ENCODE data around the gene MRPL18.

The MRPL18 gene

DNA sequence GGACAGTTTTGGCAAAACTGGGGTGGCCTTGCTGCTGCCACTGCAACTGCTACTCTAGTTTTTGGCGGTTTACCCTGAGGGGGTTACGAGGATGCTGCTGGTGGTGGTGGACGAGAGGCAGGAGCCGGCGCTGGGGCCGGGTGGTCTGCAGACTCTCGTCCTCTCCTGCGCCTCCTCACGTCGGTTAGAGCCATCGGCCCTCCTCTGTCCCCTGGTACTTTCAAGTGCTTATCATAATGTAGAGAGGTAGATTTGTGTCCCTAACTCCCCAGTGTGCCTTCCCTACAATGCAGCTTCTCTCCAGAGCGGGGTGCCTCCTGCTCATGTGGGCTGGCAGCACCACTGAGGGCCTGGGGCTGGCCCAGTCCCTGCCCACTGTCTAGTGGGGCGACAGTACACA is 35.7 kb downstream of the MRPL18 start:
- no peak overlapping the region for H3K4me3 ChIP-seq (ENCODE audit: low read depth, low read length)
- TF ChIP-seq, protein P1, sequence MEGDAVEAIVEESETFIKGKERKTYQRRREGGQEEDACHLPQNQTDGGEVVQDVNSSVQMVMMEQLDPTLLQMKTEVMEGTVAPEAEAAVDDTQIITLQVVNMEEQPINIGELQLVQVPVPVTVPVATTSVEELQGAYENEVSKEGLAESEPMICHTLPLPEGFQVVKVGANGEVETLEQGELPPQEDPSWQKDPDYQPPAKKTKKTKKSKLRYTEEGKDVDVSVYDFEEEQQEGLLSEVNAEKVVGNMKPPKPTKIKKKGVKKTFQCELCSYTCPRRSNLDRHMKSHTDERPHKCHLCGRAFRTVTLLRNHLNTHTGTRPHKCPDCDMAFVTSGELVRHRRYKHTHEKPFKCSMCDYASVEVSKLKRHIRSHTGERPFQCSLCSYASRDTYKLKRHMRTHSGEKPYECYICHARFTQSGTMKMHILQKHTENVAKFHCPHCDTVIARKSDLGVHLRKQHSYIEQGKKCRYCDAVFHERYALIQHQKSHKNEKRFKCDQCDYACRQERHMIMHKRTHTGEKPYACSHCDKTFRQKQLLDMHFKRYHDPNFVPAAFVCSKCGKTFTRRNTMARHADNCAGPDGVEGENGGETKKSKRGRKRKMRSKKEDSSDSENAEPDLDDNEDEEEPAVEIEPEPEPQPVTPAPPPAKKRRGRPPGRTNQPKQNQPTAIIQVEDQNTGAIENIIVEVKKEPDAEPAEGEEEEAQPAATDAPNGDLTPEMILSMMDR (IDR thresholded peaks at IDR 0.05; ENCODE audit: borderline replicate concordance, insufficient read depth, low read depth, low read length) = no peak

DNA sequence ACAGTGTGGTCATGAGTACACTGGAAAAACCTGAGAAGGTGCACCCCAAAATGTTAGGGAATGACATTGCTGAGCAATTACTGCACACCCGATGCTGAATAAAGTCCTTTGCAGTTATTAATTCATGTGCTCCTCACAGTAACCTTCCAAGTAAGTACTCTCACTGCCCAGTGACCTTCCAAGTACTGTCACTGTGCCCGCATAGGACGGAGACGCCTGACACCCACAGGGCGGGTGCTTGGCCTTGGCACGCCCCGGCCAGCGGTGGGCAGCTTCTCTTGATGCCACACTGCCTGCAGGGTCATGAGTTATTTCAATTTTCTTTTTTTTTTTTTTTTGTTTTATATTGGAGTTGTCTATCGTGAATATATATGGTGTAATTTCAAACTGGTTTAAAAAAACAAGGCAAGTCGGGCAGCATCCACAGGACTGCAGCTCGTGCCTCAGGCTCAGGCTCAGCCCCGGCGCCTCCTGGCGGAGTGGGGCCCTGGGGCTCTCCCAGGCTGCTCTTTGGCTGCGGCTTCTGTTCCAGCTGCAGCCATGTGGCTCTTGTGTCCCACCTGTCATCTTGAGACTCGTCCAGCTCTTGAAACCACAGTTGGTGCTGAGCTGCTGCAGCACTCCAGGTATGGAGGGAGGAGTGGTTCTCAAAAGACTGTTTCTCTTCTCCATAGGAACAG is 36.8 kb downstream of the MRPL18 start:
- H3K4me3 ChIP-seq (ENCODE audit: low read depth, low read length) = no peak overlapping the region
- TF ChIP-seq, protein P1 (IDR thresholded peaks at IDR 0.05; ENCODE audit: borderline replicate concordance, insufficient read depth, low read depth, low read length) = no peak

DNA sequence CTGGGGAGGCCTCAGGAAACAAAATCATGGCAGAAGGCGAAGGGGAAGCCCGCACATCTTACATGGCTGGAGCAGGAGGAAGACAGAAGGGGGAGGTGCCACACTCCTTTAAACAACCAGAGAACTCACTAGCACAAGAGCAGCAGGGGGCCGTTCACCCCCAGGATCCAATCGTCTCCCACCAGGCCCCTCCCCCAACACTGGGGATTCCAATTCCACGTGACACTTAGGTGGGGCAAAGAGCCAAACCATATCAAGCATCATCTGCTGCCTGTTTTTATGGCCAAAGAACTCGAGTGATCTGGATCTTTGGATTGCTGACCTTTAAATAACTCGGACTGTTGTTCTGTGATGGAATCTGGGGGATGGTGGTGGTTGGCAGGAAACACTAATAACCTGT is 37.8 kb downstream of the MRPL18 start:
- TF ChIP-seq, protein P1 (IDR thresholded peaks at IDR 0.05; ENCODE audit: borderline replicate concordance, insufficient read depth, low read depth, low read length) = no peak
- no peak overlapping the region for H3K4me3 ChIP-seq (ENCODE audit: low read depth, low read length)

DNA sequence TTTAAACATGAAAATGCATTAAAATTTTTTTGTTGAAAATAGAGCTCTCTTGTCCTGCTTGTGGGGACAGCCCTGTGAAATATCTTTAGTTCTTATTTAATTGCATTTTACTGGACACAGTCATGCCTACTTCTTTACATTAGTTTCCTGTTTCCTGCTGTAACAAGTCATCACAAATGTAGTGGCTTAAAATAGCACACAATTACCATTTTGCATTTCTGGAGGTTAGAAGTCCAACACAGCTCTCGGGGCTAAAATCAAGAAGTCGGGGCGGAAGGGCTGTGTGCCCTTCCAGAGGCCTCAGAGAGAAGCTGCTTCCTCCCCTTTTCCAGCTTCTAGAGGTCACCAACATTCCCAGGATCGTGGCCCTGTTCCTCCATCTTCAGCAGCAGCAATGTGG is 39.3 kb downstream of the MRPL18 start:
- TF ChIP-seq, protein P1 (IDR thresholded peaks at IDR 0.05; ENCODE audit: borderline replicate concordance, insufficient read depth, low read depth, low read length) = no peak
- no peak overlapping the region for H3K4me3 ChIP-seq (ENCODE audit: low read depth, low read length)

DNA sequence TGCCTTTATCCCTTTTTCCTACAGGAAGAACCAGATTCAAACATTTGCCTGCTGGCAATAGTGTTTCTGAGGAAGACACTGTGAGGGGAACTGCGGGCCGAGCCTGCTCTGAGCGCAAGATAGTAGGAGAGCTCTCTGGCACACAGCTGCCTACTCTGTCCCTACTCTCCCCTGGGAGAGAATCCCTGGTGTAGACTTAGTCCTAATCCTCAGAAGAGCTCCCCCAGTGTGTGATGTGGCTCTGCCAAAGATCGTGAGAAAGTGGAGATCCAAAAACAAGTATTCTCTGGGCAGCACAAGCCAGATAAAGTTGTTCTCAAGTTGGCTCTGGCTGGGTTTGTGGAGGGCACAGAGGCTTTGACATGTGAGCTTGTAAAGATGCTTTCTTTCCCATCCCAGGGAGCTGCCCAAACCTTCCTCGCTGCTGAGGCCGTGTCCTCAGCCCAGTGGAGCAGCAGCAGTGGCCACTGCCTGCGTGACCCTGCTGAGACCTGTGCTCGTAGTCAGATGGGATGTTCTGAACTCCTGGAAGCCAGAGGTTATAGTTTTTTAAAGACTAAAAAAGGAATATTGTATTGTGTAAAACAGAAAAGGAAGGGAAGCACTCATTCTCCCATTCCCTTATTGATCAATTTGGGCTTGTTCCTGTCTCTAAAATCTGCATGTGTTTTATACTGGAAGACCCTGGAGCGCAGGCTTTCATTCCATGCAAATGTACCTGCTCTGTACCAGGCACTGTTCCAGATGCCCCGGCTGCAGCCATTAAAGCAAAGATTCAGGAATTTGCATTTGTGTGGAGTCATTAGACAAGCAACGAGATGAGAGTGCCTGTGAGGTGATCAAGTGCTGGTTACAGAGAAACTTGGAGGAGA is 40.5 kb downstream of the MRPL18 start:
- no peak overlapping the region for H3K4me3 ChIP-seq (ENCODE audit: low read depth, low read length)

DNA sequence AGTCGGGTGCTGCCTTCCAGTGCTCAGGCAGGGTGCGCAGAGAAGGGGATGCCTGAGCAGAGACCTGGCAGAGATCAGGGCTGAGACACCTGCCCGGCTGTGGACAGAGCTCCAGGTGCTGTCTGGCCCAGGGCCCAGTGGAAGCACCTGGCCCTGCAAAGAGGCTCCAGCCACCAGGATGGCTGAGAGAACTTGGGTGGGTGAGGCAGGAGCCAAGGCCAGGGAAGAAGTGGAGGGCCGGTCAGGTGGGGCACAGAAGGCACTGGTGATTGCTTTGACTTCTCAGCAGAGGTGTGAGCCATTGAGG is 41.1 kb downstream of the MRPL18 start:
- H3K4me3 ChIP-seq (ENCODE audit: low read depth, low read length) = no peak overlapping the region
- TF ChIP-seq, protein P1 (IDR thresholded peaks at IDR 0.05; ENCODE audit: borderline replicate concordance, insufficient read depth, low read depth, low read length) = no peak

More for the DNA sequence above, 40.5 kb downstream of the MRPL18 start:
- TF ChIP-seq, protein P1 (IDR thresholded peaks at IDR 0.05; ENCODE audit: borderline replicate concordance, insufficient read depth, low read depth, low read length) = no peak

DNA sequence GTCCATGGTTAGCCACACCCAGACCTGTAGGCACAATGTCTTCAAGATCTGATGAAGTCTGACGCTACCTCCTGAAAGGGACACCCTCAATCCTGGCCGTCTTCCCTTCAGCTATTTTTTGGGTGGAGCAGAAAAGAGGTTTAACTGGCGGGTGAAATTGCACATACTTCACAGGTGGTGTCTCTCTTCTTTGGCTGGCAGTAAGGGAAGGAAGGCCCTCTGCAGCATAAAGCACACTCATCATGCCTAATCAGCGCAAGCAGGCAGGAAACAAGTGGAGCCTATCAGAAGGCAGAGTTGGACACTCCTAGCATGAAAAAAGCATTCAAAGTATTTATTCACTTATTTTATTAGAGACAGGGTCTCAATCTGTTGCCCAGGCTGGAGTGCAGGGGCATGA is 42.7 kb downstream of the MRPL18 start:
- H3K4me3 ChIP-seq (ENCODE audit: low read depth, low read length) = no peak overlapping the region

More for the DNA sequence above, 42.7 kb downstream of the MRPL18 start:
- TF ChIP-seq, protein P1 (IDR thresholded peaks at IDR 0.05; ENCODE audit: borderline replicate concordance, insufficient read depth, low read depth, low read length) = no peak

All from GM12875 (cell line).